Kasumi-1 (cell line): ENCODE results near the gene PTPRG.

Experiments used
- DNase-seq, 2 experiments: peaks; one replicate each; lab custom pipeline; 2025; lab: John Stamatoyannopoulos, UW

PTPRG gene

GRCh38 chr3:61562721-61563312 lies 1.4 kb downstream of the PTPRG start:
- DNase-seq = peak in 1 of 2 experiments; percentile 33

GRCh38 chr3:61563313-61564271 lies 2.2 kb downstream of the PTPRG start:
- DNase-seq = no peak

- no peak for DNase-seq
Measured at GRCh38 chr3:61564395-61565059, 3.2 kb downstream of the PTPRG start.

GRCh38 chr3:61565569-61565968 lies 4.2 kb downstream of the PTPRG start:
- no peak for DNase-seq

GRCh38 chr3:61568127-61568526 lies 6.8 kb downstream of the PTPRG start:
- no peak for DNase-seq

- no peak for DNase-seq
Measured at GRCh38 chr3:61569856-61570580, 8.6 kb downstream of the PTPRG start.

- peak; percentile 43 to 45 for DNase-seq
Measured at GRCh38 chr3:61570813-61571212, 9.4 kb downstream of the PTPRG start.

GRCh38 chr3:61571516-61572336 lies 10.4 kb downstream of the PTPRG start:
- no peak for DNase-seq

GRCh38 chr3:61572879-61573278 lies 11.5 kb downstream of the PTPRG start:
- DNase-seq = no peak

- no peak for DNase-seq
Measured at GRCh38 chr3:61573441-61573840, 12.1 kb downstream of the PTPRG start.

- peak; percentile 95 to 97 for DNase-seq
Measured at GRCh38 chr3:61574854-61575253, 13.5 kb downstream of the PTPRG start.

GRCh38 chr3:61575893-61576292 lies 14.5 kb downstream of the PTPRG start:
- DNase-seq = no peak

- no peak for DNase-seq
Measured at GRCh38 chr3:61577760-61578159, 16.4 kb downstream of the PTPRG start.

GRCh38 chr3:61578667-61579367 lies 17.4 kb downstream of the PTPRG start:
- no peak for DNase-seq

GRCh38 chr3:61579685-61580084 lies 18.3 kb downstream of the PTPRG start:
- no peak for DNase-seq

GRCh38 chr3:61580982-61581643 lies 19.7 kb downstream of the PTPRG start:
- DNase-seq = no peak

- DNase-seq = no peak
Measured at GRCh38 chr3:61582287-61582686, 20.9 kb downstream of the PTPRG start.

GRCh38 chr3:61582846-61583245 lies 21.5 kb downstream of the PTPRG start:
- no peak for DNase-seq

GRCh38 chr3:61583890-61584875 lies 22.8 kb downstream of the PTPRG start:
- no peak for DNase-seq
